ENCODE results near the gene GP1BB. TPM values are rescaled to one million over a fixed set of nuclear protein-coding genes. Genes with fewer than 3 reads are reported as not detected.

The GP1BB gene
- total RNA-seq, 2 donors from 2014 or later: 0.48 to 0.62 TPM

GRCh38 chr22:19717691-19718455 is 5.5 kb upstream of the GP1BB start:
- peaks cover 65% of the 10 kb centered on the region for H3K27me3 Mint-ChIP-seq (ENCODE audit: insufficient read depth)
- DNase-seq: peak; percentile 89
- Histone ChIP-seq H3K4me3 (ENCODE audit: low read length) (peak overlapping the region; percentile 58), H3K9ac (ENCODE audit: extremely low read depth, low read length, poor library complexity, severe bottlenecking) (no peak overlapping the region), H3K4me1 (ENCODE audit: control insufficient read depth, insufficient read depth, low read length) (no peaks in the 10 kb centered on the region), H3K9me3 (ENCODE audit: control insufficient read depth, low read length) (no peaks in the 10 kb centered on the region), H3K36me3 (ENCODE audit: control insufficient read depth, insufficient read depth, low read length) (no peaks in the 10 kb centered on the region), H3K27me3 (ENCODE audit: control insufficient read depth, insufficient read depth, low read length, poor library complexity, severe bottlenecking) (peaks cover 87% of the 10 kb centered on the region), H3K27ac (ENCODE audit: low read depth, low read length) (no peak overlapping the region)
- 19 to 41% methylated on average over 14 to 96 of the region's 96 CpGs for WGBS, 2 experiments (ENCODE audit: insufficient coverage in 1 of 2, insufficient read length in 1 of 2)
- H3K27ac Mint-ChIP-seq: no peak overlapping the region
- H3K9me3 Mint-ChIP-seq: no peaks in the 10 kb centered on the region
- TF ChIP-seq, protein P1, sequence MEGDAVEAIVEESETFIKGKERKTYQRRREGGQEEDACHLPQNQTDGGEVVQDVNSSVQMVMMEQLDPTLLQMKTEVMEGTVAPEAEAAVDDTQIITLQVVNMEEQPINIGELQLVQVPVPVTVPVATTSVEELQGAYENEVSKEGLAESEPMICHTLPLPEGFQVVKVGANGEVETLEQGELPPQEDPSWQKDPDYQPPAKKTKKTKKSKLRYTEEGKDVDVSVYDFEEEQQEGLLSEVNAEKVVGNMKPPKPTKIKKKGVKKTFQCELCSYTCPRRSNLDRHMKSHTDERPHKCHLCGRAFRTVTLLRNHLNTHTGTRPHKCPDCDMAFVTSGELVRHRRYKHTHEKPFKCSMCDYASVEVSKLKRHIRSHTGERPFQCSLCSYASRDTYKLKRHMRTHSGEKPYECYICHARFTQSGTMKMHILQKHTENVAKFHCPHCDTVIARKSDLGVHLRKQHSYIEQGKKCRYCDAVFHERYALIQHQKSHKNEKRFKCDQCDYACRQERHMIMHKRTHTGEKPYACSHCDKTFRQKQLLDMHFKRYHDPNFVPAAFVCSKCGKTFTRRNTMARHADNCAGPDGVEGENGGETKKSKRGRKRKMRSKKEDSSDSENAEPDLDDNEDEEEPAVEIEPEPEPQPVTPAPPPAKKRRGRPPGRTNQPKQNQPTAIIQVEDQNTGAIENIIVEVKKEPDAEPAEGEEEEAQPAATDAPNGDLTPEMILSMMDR (conservative IDR thresholded peaks at IDR 0.05): peak; percentile 98
- peaks cover 3% of the 10 kb centered on the region for H3K4me1 Mint-ChIP-seq
- peaks cover 12% of the 10 kb centered on the region for H3K36me3 Mint-ChIP-seq (ENCODE audit: low read depth)
- peak overlapping the region; percentile 45 for H3K4me3 Mint-ChIP-seq

DNA sequence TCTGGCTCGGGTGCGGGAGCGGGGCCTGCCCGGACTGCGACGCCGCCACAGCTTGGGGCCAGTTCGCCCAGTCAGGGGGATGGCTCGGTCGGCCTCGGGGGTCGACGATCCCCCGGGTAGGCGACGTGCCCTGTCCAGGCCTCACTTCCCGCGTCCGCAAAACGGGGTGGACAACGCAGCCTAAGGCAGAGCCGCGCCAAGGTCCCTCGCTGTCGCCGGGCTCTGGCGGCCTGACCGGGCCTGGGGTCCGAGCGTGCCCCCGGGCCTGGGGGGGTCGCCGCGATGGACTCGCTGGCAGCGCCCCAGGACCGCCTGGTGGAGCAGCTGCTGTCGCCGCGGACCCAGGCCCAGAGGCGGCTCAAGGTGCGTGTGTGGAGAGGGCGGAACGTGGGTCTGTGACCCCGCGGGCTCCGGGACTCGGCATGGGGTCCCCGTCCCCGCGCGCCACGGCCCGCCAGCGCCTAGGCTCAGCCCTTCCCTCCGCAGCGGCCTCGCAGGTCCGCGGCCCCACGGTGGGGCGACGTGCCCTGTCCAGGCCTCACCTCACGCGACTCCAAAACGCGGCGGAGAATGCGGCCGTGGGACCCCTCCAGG is 4.8 kb upstream of the GP1BB start:
- WGBS, 2 experiments (ENCODE audit: insufficient coverage in 1 of 2, insufficient read length in 1 of 2): 6 to 7% methylated on average over 23 to 70 of the region's 70 CpGs
- Histone ChIP-seq H3K9me3 (ENCODE audit: control insufficient read depth, low read length) (no peaks in the 10 kb centered on the region), H3K27me3 (ENCODE audit: control insufficient read depth, insufficient read depth, low read length, poor library complexity, severe bottlenecking) (peaks cover 87% of the 10 kb centered on the region), H3K4me1 (ENCODE audit: control insufficient read depth, insufficient read depth, low read length) (no peaks in the 10 kb centered on the region), H3K4me3 (ENCODE audit: low read length) (peak overlapping the region; percentile 58), H3K9ac (ENCODE audit: extremely low read depth, low read length, poor library complexity, severe bottlenecking) (no peak overlapping the region), H3K27ac (ENCODE audit: low read depth, low read length) (no peak overlapping the region), H3K36me3 (ENCODE audit: control insufficient read depth, insufficient read depth, low read length) (no peaks in the 10 kb centered on the region)
- H3K4me3 Mint-ChIP-seq: no peak overlapping the region
- no peak overlapping the region for H3K27ac Mint-ChIP-seq
- peaks cover 5% of the 10 kb centered on the region for H3K4me1 Mint-ChIP-seq
- DNase-seq: no peak
- H3K27me3 Mint-ChIP-seq (ENCODE audit: insufficient read depth): peaks cover 65% of the 10 kb centered on the region
- peaks cover 12% of the 10 kb centered on the region for H3K36me3 Mint-ChIP-seq (ENCODE audit: low read depth)
- no peaks in the 10 kb centered on the region for H3K9me3 Mint-ChIP-seq
- TF ChIP-seq, protein P1 (conservative IDR thresholded peaks at IDR 0.05): no peak

- 35 to 44% methylated on average over 15 to 31 of the region's 31 CpGs for WGBS, 2 experiments (ENCODE audit: insufficient coverage in 1 of 2, insufficient read length in 1 of 2)
These were observed 4.3 kb upstream of the GP1BB start for GRCh38 chr22:19719050-19719482.

More at GRCh38 chr22:19719050-19719482, 4.3 kb upstream of the GP1BB start:
- no peaks in the 10 kb centered on the region for H3K4me1 ChIP-seq (ENCODE audit: control insufficient read depth, insufficient read depth, low read length)
- no peak overlapping the region for H3K27ac ChIP-seq (ENCODE audit: low read depth, low read length)
- TF ChIP-seq, protein P1 (conservative IDR thresholded peaks at IDR 0.05): no peak
- H3K4me1 Mint-ChIP-seq: peaks cover 5% of the 10 kb centered on the region
- H3K9me3 ChIP-seq (ENCODE audit: control insufficient read depth, low read length): no peaks in the 10 kb centered on the region
- H3K4me3 Mint-ChIP-seq: peak overlapping the region; percentile 32
- no peak overlapping the region for H3K27ac Mint-ChIP-seq
- H3K36me3 ChIP-seq (ENCODE audit: control insufficient read depth, insufficient read depth, low read length): no peaks in the 10 kb centered on the region
- peaks cover 12% of the 10 kb centered on the region for H3K36me3 Mint-ChIP-seq (ENCODE audit: low read depth)
- no peaks in the 10 kb centered on the region for H3K9me3 Mint-ChIP-seq
- no peak overlapping the region for H3K9ac ChIP-seq (ENCODE audit: extremely low read depth, low read length, poor library complexity, severe bottlenecking)
- no peak for DNase-seq
- peaks cover 62% of the 10 kb centered on the region for H3K27me3 Mint-ChIP-seq (ENCODE audit: insufficient read depth)
- no peak overlapping the region for H3K4me3 ChIP-seq (ENCODE audit: low read length)
- H3K27me3 ChIP-seq (ENCODE audit: control insufficient read depth, insufficient read depth, low read length, poor library complexity, severe bottlenecking): peaks cover 88% of the 10 kb centered on the region
